PFSK-1 (cell line): ENCODE measurements around the gene PDGFC.
A peak's percentile ranks its signal among the peaks of the same experiment; 100 is the strongest.

ENCODE experiments used
- FOXP2 ChIP-seq: optimal IDR thresholded peaks from 2 replicates; pipeline ENCODE3; 2011; ENCODE audit warnings: borderline replicate concordance, control low read depth, inconsistent platforms; ENCODE audit not compliant: insufficient read depth; ENCODE audit errors: extremely low read length, extremely low read depth
- POLR2AphosphoS5 ChIP-seq: IDR thresholded peaks from 2 replicates; pipeline ENCODE4 v1.6.1; 2012; ENCODE audit warnings: low read depth, mild to moderate bottlenecking, control low read depth, low read length, moderate library complexity
- REST ChIP-seq, 2 experiments: IDR thresholded peaks; 2 replicates each; pipeline versions ENCODE4 v1.6.1 to v1.8.0; 2011 to 2012; ENCODE audit warnings: low read depth in 2 of 2, low read length in 2 of 2, control low read depth in 1 of 2, inconsistent platforms in 1 of 2, mild to moderate bottlenecking in 1 of 2, moderate library complexity in 1 of 2; ENCODE audit not compliant: insufficient read depth in 1 of 2
- SIN3A ChIP-seq: IDR thresholded peaks from 2 replicates; pipeline ENCODE4 v1.6.1; 2012; ENCODE audit warnings: mild to moderate bottlenecking, low read length, moderate library complexity, borderline replicate concordance; ENCODE audit not compliant: insufficient read depth
- TAF1 ChIP-seq: IDR thresholded peaks from 2 replicates; pipeline ENCODE4 v1.6.1; 2012; ENCODE audit warnings: low read length, control low read depth, borderline replicate concordance; ENCODE audit not compliant: insufficient read depth

DNA sequence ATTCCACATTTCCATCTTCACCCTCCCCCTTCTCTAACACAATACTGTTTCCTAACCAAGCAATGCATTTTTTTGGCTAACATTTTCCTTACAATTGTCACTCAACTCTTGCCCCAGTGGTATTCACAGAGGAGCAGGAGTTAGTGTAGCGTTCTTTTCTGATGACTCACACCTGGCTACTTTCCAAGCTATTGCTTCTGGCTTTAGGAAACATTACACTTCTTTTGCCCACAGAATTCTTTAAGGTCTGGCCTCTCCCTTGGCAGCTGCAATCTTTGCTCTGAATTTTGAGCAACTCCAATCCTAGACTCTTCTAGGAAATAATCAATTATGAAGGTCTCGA is 27.5 kb upstream of the PDGFC start:
- TF ChIP-seq POLR2AphosphoS5 (no peak), TAF1 (no peak), REST (IDR thresholded peaks at IDR 0.05; ENCODE audit: insufficient read depth in 1 of 2, low read depth in 2 of 2, low read length in 2 of 2) (peak in 1 of 2 experiments; percentile 55; a peak in 1 of 4 replicates), FOXP2 (no peak), SIN3A (no peak)
